Inflammatory macrophage (primary cell): Measurements from ENCODE around the gene C5AR2.
"Not testable (repeated sequence)": the region's sequence is repeated elsewhere in the genome, so short reads cannot be mapped to it uniquely, and the experiment has no call there.

ENCODE experiments used
- DNase-seq, 2 donors: peaks; one replicate each; pipeline ENCODE4 v3.0.0-alpha.2; 2020 to 2022

The C5AR2 gene

DNA sequence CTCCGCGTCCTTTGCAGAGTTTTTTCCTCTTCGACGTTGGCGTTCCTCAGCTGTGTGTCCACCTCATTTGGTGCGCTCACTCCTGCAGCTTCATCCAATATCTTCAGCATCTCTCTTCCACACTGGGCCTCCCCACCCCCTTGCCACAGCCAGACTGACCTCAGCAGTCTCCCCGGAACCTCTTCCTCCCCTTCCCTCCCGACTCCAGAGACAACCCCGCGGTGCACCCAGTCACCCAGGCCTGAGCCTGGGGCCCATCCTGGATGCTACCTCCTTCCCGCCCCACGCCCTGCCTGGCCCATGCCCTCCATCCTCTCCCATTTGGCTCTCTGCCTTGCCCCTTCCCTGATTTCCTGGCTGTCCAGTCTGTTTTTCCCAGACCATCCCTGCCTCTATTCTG lies 8.1 kb upstream of the C5AR2 start:
- DNase-seq = peak in 1 of 2 donors; percentile 45

DNA sequence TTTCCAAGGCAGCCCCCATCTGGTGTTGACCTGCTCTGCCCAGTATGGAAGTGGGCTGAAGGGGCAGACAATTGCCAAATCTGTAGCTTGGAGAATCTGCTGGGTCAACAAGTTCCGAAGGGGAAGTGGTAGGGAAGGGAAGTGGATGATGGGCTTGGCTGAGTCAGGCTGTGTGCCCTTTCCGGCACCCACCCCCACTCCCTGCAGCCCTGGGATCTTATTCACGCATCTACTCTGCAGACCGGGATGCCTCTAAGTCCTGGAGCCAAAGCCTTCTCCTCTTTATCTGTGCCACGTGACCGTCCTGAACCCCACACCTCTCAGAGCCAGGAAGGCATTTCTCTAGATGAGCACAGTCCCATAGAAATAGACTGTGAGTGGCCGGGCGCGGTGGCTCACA lies 7.5 kb upstream of the C5AR2 start:
- DNase-seq = peak; percentile 93 to 95

DNA sequence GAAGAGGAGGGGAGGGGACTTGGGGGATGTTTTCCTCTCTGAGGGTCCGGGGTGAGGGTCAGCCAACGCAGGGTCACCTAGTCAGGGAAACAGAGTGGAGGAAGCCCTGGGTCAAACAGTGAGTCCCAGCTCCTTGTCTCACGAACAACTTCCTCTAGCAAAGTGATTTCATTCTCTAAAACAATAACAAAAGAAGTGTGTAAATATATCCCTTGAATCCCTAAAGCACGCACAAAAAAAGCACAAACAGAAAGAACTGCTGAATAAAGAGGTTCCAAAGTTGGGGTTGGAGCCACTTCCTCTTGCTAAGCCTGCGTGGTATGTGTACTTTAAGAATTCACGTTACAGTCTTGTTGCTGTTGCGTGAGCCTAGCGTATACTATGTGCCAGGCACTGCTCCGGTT lies 1.5 kb upstream of the C5AR2 start:
- DNase-seq = peak; percentile 83 to 85

DNA sequence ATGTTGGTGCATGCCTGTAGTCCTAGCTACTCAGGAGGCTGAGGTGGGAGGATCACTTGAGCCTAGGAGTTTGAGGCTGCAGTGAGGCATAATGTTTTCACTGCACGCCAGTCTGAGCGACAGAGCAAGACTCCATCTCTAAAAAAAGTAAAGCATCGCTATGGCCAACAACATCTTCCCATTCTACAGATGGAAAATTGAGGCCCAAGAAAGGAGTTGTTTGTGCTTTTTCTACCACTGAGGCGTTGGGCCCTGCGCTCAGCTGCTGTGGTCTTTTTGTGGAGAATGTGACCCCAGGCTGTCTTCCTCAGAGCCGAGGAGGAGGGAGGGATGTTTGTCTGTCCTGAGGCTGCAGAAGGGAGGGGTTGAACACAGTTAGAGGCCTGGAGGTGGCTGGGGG lies 485 bp upstream of the C5AR2 start:
- no peak for DNase-seq

DNA sequence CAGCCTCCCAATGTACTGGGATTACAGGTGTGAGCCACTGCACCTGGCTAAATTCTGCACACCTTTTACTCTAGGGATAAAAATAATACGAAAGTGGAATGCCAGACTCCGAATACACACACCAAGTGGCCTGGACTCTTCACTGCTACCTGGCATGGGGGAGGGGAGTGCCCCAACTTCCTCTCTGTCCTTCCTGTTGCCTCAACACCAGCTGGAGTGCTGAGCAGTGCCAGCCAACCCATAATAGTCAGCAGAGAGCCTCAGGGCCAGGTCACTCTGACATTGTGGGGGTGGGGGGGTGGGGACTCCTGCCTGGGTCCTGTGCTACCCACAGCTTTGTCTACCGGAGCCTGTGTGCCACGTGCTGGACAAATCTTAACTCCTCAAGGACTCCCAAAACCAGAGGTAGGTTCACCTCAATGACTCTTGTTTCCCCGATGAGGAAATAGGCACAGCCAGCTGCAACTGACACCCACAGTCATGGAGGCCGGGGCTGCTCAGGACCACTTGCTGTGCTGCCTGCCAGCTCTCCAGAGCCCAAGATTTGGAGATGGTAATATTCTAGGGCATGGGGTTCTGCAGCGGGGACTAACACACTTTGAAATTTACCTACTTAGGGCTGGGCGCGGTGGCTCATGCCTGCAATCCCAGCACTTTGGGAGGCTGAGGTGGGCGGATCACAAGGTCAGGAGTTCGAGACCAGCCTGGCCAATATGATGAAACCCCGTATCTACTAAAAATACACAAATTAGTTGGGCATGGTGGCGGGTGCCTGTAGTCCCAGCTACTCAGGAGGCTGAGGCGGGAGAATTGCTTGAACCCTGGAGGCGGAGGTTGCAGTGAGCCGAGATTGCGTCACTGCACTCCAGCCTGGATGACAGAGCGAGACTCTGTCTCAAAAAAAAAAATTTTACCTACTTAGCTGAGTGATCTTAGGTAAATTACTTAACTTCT lies 5.1 kb downstream of the C5AR2 start:
- DNase-seq = peak; percentile 80 to 90

DNA sequence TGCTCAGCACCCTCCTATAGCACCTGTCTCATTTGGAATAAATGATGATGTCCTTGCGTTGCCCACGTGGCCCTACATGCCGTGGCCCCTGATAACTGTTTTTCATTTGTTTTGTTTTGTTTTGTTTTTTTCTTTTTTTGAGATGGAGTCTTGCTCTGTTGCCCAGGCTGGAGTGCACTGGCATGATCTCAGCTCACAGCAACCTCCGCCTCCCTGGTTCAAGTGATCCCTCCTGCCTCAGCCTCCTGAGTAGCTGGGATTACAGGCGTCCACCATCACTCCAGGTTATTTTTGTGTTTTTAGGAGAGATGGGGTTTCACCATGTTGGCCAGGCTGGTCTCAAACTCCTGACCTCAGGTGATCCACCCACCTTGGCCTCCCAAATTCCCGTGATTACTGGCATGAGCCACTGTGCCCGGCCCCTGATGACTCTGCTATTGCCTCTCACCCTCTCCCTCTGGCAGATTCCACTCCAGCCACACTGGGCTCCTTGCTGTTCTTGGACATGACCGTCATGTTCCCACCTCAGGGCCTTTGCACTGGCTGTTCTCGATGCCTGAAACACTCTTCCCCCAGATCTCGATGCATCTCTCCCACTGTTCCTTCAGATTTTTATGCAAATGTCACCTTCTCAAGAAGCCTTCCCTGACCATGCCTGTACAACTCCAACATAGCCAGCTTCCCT lies 7.4 kb downstream of the C5AR2 start:
- no peak for DNase-seq

DNA sequence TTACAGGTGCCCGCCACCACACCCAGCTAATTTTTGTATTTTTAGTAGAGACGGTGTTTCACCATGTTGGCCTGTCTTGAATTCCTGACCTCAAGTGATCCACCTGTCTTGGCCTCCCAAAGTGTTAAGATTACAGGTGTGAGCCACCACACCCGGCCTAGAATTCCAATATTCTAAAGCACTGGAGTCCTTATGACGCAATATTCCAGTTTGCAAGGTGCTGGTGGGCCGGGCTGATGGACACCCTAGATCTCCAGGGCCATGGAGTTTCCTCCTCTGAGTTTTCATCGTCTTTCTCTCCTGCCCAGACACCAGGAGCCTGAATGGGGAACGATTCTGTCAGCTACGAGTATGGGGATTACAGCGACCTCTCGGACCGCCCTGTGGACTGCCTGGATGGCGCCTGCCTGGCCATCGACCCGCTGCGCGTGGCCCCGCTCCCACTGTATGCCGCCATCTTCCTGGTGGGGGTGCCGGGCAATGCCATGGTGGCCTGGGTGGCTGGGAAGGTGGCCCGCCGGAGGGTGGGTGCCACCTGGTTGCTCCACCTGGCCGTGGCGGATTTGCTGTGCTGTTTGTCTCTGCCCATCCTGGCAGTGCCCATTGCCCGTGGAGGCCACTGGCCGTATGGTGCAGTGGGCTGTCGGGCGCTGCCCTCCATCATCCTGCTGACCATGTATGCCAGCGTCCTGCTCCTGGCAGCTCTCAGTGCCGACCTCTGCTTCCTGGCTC lies 8.7 kb downstream of the C5AR2 start:
- no peak for DNase-seq

DNA sequence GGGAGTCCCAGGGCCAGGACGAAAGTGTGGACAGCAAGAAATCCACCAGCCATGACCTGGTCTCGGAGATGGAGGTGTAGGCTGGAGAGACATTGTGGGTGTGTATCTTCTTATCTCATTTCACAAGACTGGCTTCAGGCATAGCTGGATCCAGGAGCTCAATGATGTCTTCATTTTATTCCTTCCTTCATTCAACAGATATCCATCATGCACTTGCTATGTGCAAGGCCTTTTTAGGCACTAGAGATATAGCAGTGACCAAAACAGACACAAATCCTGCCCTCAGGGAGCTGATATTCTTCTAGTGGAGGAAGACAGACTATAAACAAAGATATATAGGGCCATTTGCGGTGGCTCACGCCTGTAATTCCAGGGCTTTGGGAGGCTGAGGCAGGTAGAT lies 9.8 kb downstream of the C5AR2 start:
- no peak for DNase-seq

DNA sequence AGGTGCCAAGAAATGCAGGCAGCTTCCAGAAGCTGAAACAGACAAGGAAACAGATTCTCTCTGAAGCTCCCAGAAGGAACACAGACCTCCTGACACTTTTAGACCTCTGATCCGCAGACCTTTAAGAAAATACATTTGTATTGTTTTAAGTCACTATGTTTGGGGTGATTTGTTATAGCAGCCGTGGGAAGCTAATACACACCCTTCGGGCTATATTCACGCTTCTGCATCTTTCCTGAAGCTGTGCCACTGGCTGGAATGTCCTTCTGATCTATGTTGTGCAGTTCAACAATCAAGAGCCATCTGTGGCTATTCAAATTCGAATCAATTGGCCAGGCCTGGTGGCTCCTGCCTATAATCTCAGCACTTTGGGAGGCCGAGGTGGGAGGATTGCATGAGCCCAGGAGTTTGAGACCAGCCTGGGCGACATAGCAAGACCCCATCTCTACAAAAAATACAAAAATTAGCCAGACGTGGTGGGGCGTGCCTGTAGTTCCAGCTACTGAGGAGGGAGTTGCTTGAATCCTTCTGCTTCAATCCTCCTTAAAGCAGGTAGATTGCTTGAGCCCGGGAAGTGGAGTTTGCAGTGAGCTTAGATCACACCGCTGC lies 11.3 kb downstream of the C5AR2 start:
- no peak for DNase-seq

DNA sequence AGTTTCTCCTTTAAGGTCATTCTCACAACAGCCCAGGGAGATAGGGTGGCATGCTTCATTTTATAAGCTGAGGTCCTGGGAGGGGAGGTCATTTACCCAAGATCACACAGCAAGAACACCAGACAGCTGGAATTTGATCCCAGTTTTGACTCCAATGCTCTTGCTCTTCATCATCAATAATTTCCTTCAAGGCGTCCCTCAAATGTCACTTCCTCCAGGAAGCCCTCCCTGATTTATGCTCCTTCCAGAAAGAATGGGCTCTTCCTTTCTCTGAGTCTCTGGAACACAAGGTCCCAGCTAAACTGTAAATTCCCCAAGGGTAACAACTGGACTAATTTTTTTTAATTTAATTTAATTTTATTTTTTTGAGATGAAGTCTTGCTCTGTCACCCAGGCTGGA lies 12.4 kb downstream of the C5AR2 start:
- DNase-seq = no peak

DNA sequence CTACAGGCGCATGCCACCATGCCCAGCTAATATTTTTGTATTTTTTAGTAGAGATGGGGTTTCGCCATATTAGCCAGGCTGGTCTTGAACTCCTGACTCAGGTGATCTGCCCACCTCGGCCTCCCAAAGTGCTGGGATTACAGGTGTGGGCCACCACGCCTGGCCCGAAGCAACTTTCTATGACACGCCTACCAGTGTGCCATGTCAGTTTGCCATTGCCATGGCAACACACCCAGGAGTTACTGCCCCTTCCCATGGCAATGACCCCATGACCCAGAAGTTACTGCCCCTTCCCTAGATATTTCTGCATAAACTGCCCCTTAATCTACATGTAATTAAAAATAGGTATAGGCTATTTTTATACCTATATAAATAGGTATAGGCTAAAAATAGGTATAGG lies 14.0 kb downstream of the C5AR2 start:
- DNase-seq = not testable (repeated sequence)

DNA sequence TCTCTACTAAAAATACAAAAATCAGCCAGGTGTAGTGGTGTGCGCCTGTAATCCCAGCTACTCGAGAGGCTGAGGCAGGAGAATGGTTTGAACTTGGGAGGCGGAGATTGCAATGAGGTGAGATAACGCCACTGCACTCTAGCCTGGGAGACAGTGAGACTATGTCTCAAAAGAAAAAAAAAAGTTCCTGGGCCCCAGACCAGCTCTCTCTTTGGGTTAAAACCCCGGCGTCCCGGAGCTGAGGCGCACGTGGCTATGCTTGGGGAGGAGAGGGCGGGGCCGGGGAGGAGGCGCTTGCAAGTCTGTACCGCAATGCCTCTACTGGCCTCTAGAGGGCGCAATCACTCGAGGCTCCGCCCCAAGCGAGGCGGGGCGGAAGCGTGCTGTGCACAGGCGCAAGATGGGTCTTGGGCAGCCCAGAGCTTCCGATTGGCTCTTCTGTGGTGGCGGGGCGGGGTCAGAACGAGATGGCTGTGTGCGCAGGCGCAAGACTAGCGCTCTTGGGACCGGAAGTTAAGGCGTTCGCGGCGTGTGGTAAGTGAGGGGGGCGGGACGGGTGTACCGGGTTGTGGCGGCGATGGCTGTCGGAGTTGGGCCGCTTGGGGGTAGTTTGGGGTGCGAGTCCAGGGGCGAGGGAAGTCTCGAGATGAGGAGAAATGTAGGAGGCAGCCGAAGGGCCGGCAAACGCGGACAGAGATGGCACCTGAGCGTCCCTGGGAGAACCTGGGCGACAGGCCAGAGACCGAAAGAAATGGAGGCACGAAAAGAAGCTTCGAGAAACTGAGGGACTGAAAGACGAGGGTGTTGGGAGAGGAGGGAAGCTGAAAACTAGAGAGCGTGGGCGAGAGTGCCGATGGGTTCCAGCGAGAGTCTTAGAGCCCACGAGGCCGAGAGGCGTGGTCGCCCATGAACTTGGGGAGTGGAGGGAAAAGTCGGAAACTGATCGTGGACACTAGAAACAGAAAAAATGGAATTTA lies 17.1 kb downstream of the C5AR2 start, which contains the start of gene DHX34:
TSS of gene DHX34 (plus strand) at position 497 of the 977 bp plus-strand sequence. CDS start 3,716 bp downstream, outside the sequence.
- peak; percentile 100 for DNase-seq

DNA sequence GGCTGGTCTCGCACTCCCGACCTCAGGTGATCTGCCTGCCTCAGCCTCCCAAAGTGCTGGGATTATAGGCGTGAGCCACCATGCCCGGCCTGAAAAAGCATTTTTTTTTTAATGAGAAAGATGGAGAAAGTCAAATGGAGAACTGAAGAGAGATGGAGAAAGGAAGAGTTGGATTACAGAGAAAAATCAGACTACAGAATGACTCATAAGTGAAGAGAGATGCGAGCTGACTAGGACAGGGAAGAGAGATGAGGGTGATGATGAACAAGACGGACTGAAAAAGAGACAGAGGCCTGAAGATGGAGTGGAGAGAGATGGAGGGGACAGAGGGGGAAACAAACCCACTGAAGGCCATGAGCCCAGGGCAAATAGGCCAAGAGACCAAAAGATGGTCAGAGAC lies 18.7 kb downstream of the C5AR2 start:
- no peak for DNase-seq

DNA sequence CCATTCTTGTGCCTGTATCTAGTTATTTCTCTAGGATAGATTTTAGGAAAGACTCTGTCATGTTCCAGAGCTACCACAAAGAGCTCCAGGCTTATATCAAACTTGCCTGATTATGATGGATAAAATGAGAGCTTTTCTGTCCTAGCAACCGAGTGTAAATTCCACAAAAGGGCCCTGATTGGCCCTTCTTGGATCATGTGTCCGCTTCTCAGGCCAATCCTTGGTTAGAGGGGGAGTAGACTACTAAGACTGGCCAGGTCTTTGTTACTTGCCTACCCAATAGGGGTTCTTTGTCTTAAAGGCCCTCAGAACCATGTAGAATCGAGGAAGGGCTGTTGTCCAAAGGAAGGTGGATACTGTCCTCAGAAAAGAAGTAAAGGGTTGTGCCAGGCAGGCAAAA lies 19.6 kb downstream of the C5AR2 start:
- DNase-seq = peak; percentile 26 to 40

DNA sequence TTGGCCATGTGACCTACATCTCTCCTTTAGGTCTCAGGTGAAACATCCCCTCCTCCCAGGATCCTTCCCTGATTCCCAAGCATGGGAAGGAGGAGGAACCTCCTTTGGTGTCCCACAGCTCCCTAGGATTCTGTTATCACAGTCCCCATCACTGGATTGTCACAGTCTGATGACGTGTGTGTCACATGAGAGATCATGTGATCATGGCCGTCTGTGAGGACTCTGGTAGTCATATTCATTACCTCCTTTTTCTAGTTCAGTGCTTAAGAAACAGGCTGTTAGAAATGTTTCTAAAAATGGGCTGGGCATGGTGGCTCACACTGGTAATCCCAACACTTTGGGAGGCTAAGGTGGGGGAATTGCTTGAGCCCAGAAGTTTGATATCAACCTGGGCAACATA lies 20.1 kb downstream of the C5AR2 start:
- DNase-seq = peak in 1 of 2 donors; percentile 39

DNA sequence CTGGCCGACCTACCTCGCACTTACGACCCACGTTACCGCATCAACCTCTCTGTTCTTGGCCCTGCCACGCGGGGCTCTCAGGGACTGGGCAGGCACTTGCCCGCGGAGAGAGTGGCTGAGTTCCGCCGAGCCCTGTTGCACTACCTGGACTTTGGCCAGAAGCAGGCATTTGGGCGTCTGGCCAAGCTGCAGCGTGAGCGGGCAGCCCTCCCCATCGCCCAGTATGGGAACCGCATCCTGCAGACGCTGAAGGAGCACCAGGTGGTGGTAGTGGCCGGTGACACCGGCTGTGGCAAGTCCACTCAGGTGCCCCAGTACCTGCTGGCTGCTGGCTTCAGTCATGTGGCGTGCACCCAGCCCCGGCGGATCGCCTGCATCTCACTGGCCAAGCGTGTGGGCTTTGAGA lies 21.3 kb downstream of the C5AR2 start:
- DNase-seq = no peak

DNA sequence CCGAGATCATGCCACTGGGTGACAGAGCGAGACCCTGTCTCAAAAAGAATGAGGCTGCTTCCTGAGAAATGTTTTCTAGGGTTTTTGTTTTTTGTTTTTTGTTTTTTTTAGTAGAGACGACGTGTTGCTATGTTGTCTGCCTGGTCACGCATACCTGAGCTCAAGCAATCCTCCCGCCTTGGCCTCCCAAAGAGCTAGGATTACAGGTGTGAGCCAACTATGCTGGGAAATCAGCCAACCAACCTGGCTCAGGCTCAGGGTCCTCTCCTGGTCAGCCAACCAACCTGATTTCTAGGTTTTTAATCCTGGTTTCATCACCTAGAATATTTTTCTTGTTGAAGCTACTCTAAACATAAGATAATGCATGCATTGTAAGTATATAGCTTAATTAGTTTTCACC lies 24.9 kb downstream of the C5AR2 start:
- DNase-seq = no peak

DNA sequence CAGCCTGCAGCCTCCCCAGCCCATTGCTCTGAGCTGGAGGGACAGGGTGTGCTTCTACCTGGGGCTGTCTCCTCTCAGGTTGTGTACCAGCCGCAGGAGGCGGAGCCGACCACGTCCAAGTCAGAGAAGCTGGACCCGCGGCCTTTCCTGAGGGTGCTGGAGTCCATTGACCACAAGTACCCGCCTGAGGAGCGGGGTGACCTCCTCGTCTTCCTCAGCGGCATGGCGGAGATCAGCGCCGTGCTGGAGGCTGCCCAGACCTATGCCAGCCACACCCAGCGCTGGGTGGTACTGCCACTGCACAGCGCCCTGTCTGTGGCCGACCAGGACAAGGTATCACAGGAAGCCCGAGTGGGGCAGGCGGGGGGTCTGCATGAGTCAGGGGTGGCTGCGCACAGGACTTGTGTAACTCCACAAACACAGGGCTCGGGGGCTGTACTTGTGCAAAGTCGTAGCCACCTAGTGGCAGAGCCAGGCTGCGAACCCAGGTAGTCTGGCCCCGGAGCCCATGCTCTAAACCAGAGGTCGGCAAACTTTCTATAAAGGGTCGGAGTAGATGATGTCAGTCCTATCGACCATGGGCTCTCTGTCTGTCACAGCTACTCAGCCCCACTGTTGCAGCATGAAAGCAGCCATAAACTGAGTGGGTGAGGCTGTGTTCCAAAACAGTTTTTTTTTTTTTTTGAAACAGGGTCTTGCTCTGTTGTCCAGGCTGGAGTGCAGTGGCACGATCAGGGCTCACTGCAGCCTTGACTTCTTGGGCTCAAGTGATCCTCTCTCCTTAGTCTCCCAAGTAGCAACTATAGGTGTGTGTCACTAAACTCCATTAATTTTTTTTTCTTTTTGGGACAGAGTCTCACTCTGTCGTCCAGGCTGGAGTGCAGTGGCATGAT lies 26.1 kb downstream of the C5AR2 start:
- no peak for DNase-seq

DNA sequence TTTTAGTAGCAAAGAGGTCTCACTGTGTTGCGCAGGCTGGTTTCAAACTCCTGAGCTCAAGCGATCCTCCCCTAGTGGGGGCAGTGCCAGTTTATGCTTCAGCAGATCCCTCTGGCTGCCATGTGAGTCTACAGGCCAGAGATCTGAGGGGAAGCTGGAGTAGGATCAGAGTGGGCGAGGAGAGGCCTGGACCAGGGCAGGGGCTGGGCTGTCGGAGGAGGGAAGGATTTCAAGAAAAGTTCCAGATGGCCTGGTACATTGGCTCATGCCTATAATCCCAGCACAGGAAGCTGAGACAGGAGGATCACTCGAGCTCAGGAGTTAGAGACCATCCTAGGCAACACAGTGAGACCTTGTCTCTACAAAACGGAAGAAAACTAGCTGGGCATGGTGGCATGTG lies 27.0 kb downstream of the C5AR2 start:
- no peak for DNase-seq

DNA sequence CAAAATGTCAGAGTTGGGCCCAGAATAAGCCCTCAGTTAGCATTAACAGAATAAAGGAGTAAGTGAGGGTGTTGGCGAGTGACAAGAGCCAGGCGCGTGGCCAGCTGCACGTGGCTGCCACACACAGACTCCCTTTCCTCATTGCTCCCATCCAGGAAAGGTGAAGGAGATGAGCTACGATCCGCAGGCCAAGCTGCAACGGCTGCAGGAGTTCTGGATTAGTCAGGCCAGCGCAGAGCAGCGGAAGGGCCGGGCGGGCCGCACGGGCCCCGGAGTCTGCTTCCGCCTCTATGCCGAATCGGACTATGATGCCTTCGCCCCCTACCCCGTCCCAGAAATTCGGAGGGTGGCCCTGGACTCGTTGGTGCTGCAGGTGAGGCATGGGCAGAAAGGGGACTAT lies 30.3 kb downstream of the C5AR2 start:
- DNase-seq = no peak
